ENCODE data around the gene ADAMTS1. TPM values are rescaled to one million over a fixed set of nuclear protein-coding genes. Genes with fewer than 3 reads are reported as not detected.

ADAMTS1 gene
- polyA plus RNA-seq, 3 donors: 0.01 TPM; not detected in 2

GRCh38 chr21:26798856-26799751, 46.1 kb downstream of the ADAMTS1 start:
- H3K27ac ChIP-seq (ENCODE audit: low read depth in 1 of 2, low read length in 2 of 2): no peak overlapping the region
- no peaks in the 10 kb centered on the region for H3K36me3 Mint-ChIP-seq
- 92% methylated on average over 6 of the region's 8 CpGs for WGBS (ENCODE audit: insufficient coverage)

More at GRCh38 chr21:26798856-26799751, 46.1 kb downstream of the ADAMTS1 start:
- H3K27me3 Mint-ChIP-seq (ENCODE audit: low read depth in 3 of 3): peaks cover 0 to 1% (median 0%) of the 10 kb centered on the region in 3 donors
- H4K20me1 ChIP-seq (ENCODE audit: insufficient read depth, low read length): no peaks in the 10 kb centered on the region
- no peak overlapping the region for H2AFZ ChIP-seq (ENCODE audit: insufficient read depth, low read depth, low read length, poor library complexity, severe bottlenecking)
- no peak overlapping the region for H3K4me3 Mint-ChIP-seq
- no peaks in the 10 kb centered on the region for H3K79me2 ChIP-seq (ENCODE audit: insufficient read depth, low read length)
- no peaks in the 10 kb centered on the region for H3K36me3 ChIP-seq (replicated peaks in 1 of 2; ENCODE audit: control insufficient read depth in 1 of 2, insufficient read depth in 2 of 2, low read length in 2 of 2)
- no peak overlapping the region for H3K4me2 ChIP-seq (replicated peaks; ENCODE audit: extremely low read depth, low read length, poor library complexity, severe bottlenecking)
- H3K4me1 Mint-ChIP-seq: no peaks in the 10 kb centered on the region
- H3K27me3 ChIP-seq (ENCODE audit: control insufficient read depth in 2 of 2, insufficient read depth in 2 of 2, low read length in 2 of 2): no peaks in the 10 kb centered on the region
- no peaks in the 10 kb centered on the region for H3K9me3 ChIP-seq (replicated peaks in 1 of 2; ENCODE audit: control insufficient read depth in 1 of 2, insufficient read depth in 1 of 2, low read length in 2 of 2)
- H3K4me1 ChIP-seq (ENCODE audit: control insufficient read depth in 1 of 2, insufficient read depth in 2 of 2, low read length in 2 of 2): no peaks in the 10 kb centered on the region
- no peak overlapping the region for H3K4me3 ChIP-seq (replicated peaks in 1 of 3; ENCODE audit: low read depth in 2 of 3, low read length in 3 of 3)
- H3K27ac Mint-ChIP-seq: no peak overlapping the region
- intact Hi-C loops (cut with micrococcal nuclease): no loop called here
- DNase-seq: no peak
- H3K9me3 Mint-ChIP-seq: peaks cover 0 to 4% (median 1%) of the 10 kb centered on the region in 7 donors
- TF ChIP-seq CTCF (IDR thresholded peaks at IDR 0.05): no peak
- no peak overlapping the region for H3K9ac ChIP-seq (ENCODE audit: insufficient read depth, low read length, poor library complexity, severe bottlenecking)
